Transverse colon (tissue), 4 donors: Measurements from ENCODE around the gene PHB1. TPM values are rescaled to one million over a fixed set of nuclear protein-coding genes. Genes with fewer than 3 reads are reported as not detected.

ENCODE experiments used
- DNase-seq: peaks from one replicate; pipeline ENCODE4 v3.0.0-alpha.2; 2019
- H3K27ac ChIP-seq, 4 donors: fragments of 200-600 bp; sonication (generic); 2 replicates each; pipeline ENCODE4 v1.5.1; 2016 to 2018; ENCODE audit warnings: inconsistent platforms in 4 of 4
- H3K27me3 ChIP-seq: fragments of 200-600 bp; sonication (generic); 2 replicates; pipeline ENCODE4 v1.5.1; 2017; ENCODE audit warnings: inconsistent platforms
- H3K36me3 ChIP-seq, 4 donors: fragments of 200-600 bp; sonication (generic); 2 replicates each; pipeline ENCODE4 v1.5.1; 2017 to 2019; ENCODE audit warnings: inconsistent platforms in 4 of 4
- H3K4me1 ChIP-seq, 4 donors: fragments of 200-600 bp; sonication (generic); 2 replicates each; pipeline ENCODE4 v1.5.1; 2017 to 2020; ENCODE audit warnings: inconsistent platforms in 4 of 4
- H3K4me3 ChIP-seq, 4 donors: fragments of 200-600 bp; sonication (generic); 1 replicate in 1 of 4; 2 replicates in 3 of 4; pipeline versions ENCODE4 v1.5.1 to v1.6.1; 2017 to 2019; ENCODE audit warnings: inconsistent platforms in 4 of 4
- H3K9me3 ChIP-seq, 2 donors: fragments of 200-600 bp; sonication (generic); 2 replicates each; pipeline ENCODE4 v1.5.1; 2017 to 2019; ENCODE audit warnings: inconsistent platforms in 2 of 2
- CTCF ChIP-seq, 5 experiments: fragments of 200-600 bp in 3 of 5; fragments of 450-650 bp in 2 of 5; sonication (generic) in 3 of 5; IDR thresholded peaks; 1 replicate in 2 of 5; 2 replicates in 3 of 5; pipeline ENCODE4 v1.5.1; 2016 to 2017; ENCODE audit warnings: antibody characterized with exemption in 5 of 5, inconsistent platforms in 3 of 5, mild to moderate bottlenecking in 2 of 5, moderate library complexity in 1 of 5
- EP300 ChIP-seq: sonication (generic); formaldehyde crosslinking; IDR thresholded peaks from one replicate; pipeline ENCODE4 v1.6.1; 2017; ENCODE audit warnings: antibody characterized with exemption, low read depth
- POLR2A ChIP-seq: fragments of 450-650 bp; IDR thresholded peaks from one replicate; pipeline ENCODE4 v1.6.1; 2016; ENCODE audit warnings: antibody characterized with exemption, mild to moderate bottlenecking, moderate library complexity
- POLR2AphosphoS5 ChIP-seq, 3 donors: sonication (generic); formaldehyde crosslinking; IDR thresholded peaks; one replicate each; pipeline ENCODE4 v1.6.1; 2016; ENCODE audit warnings: antibody characterized with exemption in 3 of 3
- WGBS, 2 donors: methylation state at CpG; one replicate each; pipeline ENCODE4 v1.1.5; 2018; ENCODE audit warnings: low coverage in 1 of 2; 5-methylcytosine and 5-hydroxymethylcytosine counted together
- in situ Hi-C, 4 donors: fragments of 200-750 bp; cut with MboI; loops; one replicate each; pipeline versions ENCODE4 v1.15.0 to v1.15.1; 2017; ENCODE audit warnings: low sequenced_read_pairs in 3 of 4, low pct_ligation_motif_present in 1 of 4, low pct_unique_long_range_greater_than_20kb in 1 of 4
- intact Hi-C: fragments of 100-400 bp; cut with DNase I; formaldehyde crosslinking; loops from one replicate; pipeline ENCODE4 v1.15.1; 2023; ENCODE audit warnings: low total_unique reads
- total RNA-seq, 4 donors: library from RNA; depleted of rRNA; stranded (reverse); fragments of >200 nt; gene quantifications; one replicate each; pipeline ENCODE4 v1.1.0, GENCODE V29; 2016

Gene PHB1
- total RNA-seq, 4 donors from 2014 or later = 40.8 to 114 (median 74.4) TPM

- WGBS, 2 donors = 56% methylated on average over 9 of the region's 9 CpGs; no CpG with 5 or more reads in 1 of the 2 donors
- Histone ChIP-seq H3K4me3 (no peak overlapping the region), H3K27me3 (peaks cover 49% of the 10 kb centered on the region), H3K4me1 (no peaks in the 10 kb centered on the region), H3K27ac (no peak overlapping the region), H3K36me3 (no peaks in the 10 kb centered on the region), H3K9me3 (no peaks in the 10 kb centered on the region)
- no peak for DNase-seq
- TF ChIP-seq EP300 (no peak), POLR2A (no peak), POLR2AphosphoS5 (IDR thresholded peaks at IDR 0.05) (no peak), CTCF (IDR thresholded peaks at IDR 0.05) (no peak)
- intact Hi-C loops = loop anchor here (2.0 kb wide), 1 partner anchor 115 kb away; no protein-coding TSS in a partner anchor
- in situ Hi-C loops = loop anchor here in 3 of 4 donors (10.0 kb wide), 2 partner anchors 55 to 115 kb away; partner anchors contain the start of gene NGFR (in 1 of the 3)
Observed at GRCh38 chr17:49439673-49440571, 25.2 kb upstream of the PHB1 start.

- no peak for DNase-seq
- no peak overlapping the region for H3K4me3 ChIP-seq
- TF ChIP-seq EP300 (no peak), POLR2AphosphoS5 (IDR thresholded peaks at IDR 0.05) (no peak), POLR2A (no peak), CTCF (IDR thresholded peaks at IDR 0.05) (no peak)
- H3K27ac ChIP-seq = no peak overlapping the region
- no peaks in the 10 kb centered on the region for H3K36me3 ChIP-seq
- intact Hi-C loops = loop anchor here (2.0 kb wide), 1 partner anchor 116 kb away; no protein-coding TSS in a partner anchor
- WGBS, 2 donors = 55 to 56% methylated on average over 3 of the region's 3 CpGs
- no peaks in the 10 kb centered on the region for H3K4me1 ChIP-seq
- H3K9me3 ChIP-seq = no peaks in the 10 kb centered on the region
- in situ Hi-C loops = loop anchor here in 3 of 4 donors (10.0 kb wide), 2 partner anchors 56 to 116 kb away; partner anchors contain the start of gene NGFR (in 1 of the 3)
- peaks cover 49% of the 10 kb centered on the region for H3K27me3 ChIP-seq
Observed at GRCh38 chr17:49439305-49439672, 24.6 kb upstream of the PHB1 start.

- H3K4me1 ChIP-seq = no peaks in the 10 kb centered on the region
- no peaks in the 10 kb centered on the region for H3K9me3 ChIP-seq
- in situ Hi-C loops (loop anchor here in 3 of 4 donors (10.0 kb wide), 2 partner anchors 56 to 116 kb away; partner anchors contain the start of gene NGFR (in 1 of the 3)), intact Hi-C loops (loop anchor here (2.0 kb wide), 1 partner anchor 116 kb away; no protein-coding TSS in a partner anchor)
- H3K27me3 ChIP-seq = peaks cover 49% of the 10 kb centered on the region
- no peaks in the 10 kb centered on the region for H3K36me3 ChIP-seq
- 6 to 45% methylated on average over 6 to 30 of the region's 30 CpGs for WGBS, 2 donors
- H3K27ac ChIP-seq = no peak overlapping the region
- no peak for DNase-seq
- H3K4me3 ChIP-seq = no peak overlapping the region
- TF ChIP-seq POLR2A (no peak), POLR2AphosphoS5 (IDR thresholded peaks at IDR 0.05) (no peak), CTCF (IDR thresholded peaks at IDR 0.05) (no peak), EP300 (no peak)
Observed at GRCh38 chr17:49438436-49439278, 24.0 kb upstream of the PHB1 start.
